GM19324 (cell line): ENCODE results near the gene ZNF385A.
A peak's percentile ranks its signal among the peaks of the same experiment; 100 is the strongest.

ENCODE experiments used
- ATAC-seq: cut with Tn5 transposase; IDR thresholded peaks from one replicate; pipeline ENCODE4 v1.9.1; 2021; ENCODE audit warnings: mild to moderate bottlenecking, moderate library complexity; ENCODE audit not compliant: unreplicated experiment, low FRiP score

The ZNF385A gene

DNA sequence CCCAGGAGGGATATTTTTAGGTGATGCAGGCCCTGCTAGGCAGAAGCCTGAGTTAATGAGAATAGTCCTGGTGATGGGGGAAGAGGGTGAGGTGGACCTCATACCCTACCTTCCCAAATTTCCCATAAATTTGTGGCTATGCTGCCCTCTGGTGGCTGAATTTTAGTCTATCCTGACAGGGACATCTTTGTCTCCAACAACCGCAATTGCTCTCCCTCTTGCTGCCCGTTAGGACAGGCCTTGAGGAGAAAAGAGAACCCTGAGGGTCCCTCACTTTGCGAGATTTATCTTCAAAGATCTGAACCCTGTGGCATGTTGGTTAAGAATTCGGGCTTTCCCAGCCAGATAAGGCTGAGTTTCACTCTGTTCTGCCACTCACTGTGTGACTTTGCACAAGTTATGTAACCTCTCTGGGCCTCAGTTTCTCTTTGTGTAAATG is 9.8 kb upstream of the ZNF385A start:
- no peak for ATAC-seq

DNA sequence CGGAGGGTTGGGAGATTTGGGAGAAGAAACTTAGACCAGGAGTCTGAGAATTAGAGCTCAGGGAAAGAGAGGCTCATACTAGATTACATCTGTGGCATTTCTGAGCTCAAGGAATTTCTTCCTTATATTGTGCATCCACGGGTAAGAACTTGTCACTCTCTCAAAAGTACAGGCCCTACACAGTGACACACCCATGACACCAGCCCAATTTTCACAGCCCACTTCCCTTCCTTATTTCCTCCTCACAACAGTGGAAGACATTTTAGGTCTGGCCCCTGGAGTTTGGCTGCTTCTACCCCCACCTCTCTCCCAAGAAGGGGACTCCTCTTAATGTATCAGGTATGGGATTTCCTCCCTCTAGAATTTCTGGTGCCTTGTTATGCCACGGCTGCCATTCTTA is 9.2 kb upstream of the ZNF385A start:
- no peak for ATAC-seq

DNA sequence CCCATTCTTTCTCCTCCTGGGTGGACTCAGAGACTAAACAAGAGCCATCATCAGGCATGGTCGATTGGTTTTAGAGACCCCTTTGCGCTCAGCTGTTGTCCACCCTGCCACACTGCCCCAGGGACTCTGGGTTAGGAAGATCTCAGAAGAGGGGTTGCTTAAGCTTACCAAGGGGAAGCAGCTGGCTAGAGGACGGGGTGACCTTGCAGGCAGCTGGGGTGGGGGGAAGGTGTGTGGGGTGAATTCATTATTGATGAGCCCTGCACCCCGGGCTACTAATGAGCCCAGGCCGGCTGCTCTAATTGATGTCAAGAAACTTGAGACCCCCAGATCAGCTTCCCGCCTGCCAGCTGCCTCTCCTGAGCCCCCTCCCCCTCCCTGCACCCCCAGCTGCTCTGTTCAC is 8.7 kb upstream of the ZNF385A start:
- no peak for ATAC-seq

DNA sequence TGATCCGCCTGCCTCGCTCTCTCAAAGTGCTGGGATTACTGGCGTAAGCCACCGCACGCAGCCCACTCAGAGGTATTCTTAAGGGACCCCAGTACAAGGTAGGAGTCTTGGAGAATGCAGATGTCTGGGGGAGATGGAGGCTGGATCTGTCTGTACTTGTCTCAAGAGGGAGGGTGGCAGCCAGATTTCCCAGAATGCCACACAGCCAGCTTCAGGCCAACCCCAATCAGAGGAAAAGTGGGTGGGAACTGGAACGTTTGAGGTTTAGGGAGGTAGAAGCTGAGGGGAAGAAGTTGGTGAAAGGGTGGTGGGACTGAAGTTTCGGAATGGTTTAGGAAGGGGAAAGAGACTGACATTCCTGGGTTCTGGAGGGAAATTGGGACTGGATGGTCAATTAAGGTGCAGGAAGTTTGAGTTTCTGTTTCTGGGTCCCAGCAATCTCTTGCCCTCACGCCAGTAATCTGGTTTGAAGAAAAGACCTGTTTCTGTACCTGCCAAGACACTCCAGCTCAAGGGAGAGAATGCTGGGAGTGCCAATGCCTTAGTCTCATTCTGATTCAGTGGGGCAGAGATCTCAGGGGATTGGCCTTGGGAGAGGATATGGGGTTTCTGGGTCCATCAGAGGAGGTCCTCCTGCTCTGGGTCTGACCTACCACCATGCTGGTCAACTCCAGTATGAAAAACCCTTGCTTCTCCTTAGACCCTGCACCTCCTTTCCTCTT is 8.1 kb upstream of the ZNF385A start:
- ATAC-seq = no peak

DNA sequence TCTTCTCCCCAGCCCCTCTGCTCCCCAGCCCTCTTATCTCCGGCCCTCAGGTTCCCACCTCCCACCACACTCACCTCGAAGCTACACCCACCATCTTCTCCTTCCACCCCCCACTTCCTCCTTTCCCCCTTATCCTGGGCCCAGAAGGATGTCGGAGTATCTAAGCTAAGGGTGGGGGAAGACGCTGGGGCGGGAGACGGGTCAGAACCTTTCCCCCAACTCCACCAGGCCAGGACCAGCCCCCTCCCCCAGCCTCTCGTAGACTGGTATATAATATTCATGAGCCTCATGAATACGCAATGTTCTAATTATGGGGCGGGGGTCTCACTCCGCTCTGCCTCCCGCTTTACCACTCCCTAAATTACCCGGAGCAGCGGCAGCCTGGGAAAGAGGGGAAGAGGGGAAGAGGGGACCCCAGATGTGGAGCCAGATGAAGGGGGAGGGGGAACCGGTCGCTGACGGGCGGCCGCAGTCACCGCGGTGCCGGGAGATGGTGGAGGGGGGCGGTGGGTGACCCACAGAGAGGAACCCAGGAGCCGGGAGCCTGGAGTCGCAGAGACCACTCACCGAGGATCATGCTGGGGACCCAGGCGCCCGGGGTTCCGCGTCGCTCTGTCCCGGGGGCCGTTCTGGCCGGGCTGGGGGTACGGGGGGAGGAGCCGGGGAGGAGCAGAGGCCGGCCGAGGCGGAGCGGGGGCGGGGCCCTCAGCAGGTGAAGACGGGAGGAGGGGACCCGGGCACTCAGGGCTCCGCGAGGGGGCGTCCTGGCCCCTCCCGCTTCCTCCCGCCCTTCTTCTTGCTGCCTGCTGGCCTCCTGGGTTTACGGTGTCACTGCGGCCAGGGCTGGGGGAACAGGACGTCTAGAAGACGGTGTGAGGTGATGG is 6.4 kb upstream of the ZNF385A start:
- ATAC-seq = peak; percentile 55

DNA sequence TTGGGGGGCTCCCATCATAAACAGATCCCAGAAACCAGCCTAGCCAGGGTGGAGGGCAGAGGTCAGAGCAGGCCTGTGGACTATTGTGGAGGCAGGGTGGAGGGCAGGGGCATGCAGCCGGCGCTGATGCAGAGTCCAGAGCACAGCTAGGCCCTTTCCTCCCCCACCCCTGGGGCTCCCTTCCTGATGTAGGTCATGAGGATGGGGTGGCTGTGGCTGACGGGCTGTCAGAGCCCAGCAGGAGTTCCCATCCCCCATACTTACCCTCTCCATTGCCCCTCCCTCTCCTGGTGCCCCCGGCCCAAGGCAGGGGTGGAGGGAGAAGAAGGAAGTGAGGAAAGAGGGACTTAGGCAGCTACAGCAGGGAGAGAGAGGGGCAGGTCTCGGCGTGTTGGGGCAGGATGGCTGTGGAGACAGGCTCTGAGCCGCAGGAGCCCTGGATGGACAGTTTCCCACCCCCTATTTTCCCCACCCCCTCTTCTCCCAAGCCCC is 5.7 kb upstream of the ZNF385A start:
- no peak for ATAC-seq

DNA sequence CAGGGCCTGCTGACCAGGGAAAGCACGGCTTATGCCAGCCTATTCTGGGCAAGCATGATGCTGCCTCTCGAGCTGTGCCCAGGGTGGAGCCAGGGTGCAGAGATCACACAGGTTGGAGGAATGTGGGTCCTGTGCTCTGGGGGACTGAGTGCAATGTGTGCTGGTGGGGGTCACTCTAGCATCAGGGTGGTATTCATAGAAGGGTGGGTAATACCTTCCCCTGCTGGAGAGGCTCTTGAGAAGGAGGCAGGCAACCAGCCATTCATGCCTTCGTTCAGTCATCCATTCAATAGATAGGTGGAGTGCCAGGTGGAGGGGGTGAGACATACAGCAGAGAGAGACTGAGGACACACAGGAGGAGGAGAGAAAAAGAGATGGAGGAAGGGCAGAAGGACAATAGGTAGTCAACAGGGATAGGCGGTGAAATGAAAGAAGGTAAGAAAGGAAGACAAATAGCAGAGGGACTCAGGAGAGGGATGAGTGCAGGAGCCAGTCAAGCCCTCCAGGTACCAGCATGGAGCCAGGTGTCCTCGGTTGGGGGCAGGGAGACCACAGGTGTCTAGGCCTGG is 5.2 kb upstream of the ZNF385A start:
- ATAC-seq = no peak

DNA sequence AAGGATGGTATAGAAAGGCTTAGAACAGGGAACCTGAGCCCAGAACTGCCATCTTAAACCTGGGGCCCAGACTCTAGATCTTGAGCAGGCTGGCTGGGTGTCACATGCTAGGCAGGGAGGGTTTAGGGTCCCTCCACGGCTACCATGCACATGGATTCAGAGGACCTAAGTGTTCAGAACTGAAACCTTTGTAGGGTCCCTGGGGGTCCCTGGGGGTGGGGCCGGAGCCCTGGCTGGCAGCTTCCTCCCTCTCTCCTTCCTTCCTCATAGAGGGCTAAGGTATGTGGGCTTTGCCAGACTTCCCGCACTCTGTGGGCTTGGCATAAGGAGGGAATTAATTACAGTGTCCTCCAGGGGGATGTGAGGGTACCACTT is 4.6 kb upstream of the ZNF385A start:
- ATAC-seq = no peak

DNA sequence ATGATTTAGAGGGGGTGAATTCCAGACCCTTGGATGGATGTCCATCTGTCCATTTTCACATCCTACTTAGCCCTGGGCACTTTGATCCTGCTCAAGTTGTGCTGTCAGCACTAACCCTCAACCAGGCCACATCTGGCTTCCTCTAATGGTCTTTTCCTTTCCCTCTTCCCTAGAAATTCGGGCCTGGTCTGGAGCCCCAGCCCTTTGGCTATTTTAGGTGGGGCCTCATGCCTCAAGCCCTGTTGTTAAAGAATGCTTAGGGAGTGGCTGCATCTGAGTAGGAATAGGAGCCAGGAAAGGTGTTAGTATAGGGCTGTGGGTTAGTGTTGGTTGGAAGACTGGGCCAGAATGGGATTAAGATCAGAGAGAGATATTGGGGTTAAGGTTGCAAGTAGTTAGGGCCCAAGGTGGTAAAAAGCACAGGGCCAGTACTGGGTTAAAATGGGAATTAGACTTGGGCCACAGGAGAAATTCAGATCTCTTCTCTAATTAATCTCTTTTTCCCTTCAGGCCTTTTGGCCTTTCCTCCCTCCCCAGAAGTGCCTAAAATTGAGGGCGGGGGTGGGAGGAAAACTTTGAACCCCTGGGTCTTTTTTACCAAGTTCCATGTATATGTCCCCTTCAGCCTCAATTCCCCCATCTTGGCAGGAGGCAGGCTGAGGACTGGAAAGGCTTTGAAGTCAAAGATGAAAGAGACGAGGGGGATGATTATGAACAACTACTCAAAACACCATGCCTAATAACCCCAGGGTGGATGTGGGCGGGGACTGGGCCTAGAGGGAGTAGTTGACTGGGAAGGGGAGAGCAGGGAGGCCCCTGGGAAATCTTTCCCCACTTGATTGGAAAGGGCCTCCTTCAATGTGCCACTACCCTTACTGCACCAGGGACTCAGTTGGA is 4.0 kb upstream of the ZNF385A start:
- no peak for ATAC-seq

DNA sequence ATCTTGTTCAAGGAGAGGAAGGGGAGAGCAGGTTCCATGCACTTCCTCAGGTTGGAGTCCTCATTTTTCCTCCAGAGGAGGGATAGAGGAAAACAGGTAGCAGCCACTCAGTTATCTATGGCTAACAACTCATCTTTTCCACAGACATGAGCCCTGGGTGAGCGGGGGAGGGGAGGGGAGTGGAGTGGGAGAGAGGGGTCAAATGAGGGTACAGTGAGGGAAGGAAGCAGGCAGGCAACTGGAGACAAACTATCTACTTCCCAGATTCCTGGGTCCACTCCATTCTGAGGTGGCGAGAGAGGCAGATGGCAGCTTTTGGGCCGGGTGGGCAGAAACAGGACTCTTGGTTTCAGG is 2.6 kb upstream of the ZNF385A start:
- ATAC-seq = no peak

DNA sequence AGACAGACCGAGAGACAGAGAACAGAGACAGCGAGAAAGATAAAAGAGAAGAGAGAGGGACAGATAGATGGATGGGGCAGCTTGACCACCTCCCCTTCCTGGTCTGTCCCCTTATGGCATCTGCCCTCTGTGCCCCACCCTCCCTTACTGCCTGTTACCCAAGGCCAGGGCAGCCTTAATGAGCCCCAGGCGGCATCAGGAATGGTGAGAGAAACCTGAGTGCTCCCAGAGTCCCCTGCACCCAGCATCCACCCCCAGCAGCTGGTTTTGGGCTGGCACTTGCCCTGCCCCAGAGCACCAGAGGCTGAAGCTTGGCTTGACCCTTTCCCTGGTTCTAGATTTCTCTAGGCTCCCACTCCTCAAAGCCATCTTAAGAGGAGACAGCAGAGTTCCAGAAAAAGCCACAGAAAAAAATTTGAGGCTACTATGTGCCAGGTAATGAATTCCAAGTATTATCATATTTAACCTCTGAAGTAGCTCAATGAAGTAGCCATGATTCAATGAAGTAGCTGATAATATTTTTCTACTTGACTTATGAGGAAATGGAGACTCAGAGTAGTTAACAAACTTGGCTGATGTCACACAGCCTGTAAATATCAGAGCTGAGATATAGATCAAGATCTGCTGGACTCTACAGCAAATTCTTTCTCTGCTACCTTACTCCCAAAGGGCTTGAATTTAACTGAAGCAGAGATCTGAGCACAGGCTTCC is 2.0 kb upstream of the ZNF385A start:
- ATAC-seq = no peak

DNA sequence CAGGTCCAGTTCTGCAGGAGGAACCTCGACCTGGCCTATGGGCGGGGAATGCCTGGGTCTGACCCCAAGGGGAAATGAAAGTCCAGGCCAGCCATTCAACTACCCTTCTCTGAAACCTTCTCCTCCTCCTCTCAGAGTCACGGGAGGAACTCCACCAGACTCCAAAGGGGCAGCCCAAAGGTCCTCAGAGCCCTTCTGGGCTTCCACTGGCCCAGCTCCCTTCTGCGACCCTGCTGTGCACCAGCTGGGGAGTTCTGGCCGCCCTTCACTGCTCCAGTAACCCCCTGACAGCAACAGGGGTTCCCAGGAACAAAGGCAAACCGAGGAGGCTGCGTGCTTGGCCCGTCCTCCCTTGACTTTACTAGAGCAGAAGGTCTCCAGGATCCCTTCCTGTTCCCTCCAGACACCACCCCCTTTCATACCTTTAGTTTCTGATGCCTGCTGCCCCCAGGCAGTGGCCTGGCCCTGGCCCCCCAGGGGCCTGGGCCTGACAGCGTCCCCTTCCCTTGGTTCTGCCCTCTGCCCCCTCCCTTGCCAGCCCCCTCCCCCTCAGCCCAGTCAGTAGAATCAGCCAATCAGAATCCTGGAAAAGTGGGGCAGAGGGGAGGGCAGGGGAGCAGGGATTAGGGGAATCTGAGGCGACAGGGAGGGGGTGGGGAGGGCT is 850 bp upstream of the ZNF385A start:
- ATAC-seq = no peak

DNA sequence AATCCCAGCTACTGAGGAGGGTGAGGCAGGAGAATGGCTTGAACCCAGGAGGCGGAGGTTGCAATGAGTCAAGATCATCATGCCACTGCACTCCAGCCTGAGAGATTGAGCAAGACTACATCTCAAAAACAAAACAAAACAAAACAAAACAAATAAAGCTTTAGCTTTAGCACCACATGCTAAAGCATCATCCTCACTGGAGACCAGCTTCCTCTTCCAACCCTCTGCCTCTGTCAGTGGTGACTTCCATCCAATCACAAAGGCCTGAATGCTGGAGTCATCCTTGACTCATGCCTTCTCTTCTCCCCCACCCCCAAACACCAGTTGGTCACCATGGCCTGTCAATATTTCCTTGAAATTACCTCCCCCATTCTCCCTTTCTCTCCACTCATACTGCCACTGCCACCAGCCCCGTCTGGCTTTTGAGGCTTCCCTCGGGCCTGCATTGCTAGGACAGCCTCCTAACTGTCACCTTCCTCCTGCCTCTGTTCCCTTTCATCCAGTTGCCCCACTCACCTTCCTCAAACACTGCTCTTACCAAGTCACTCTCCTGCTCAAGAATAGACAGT is 1.4 kb downstream of the ZNF385A start:
- ATAC-seq = no peak

DNA sequence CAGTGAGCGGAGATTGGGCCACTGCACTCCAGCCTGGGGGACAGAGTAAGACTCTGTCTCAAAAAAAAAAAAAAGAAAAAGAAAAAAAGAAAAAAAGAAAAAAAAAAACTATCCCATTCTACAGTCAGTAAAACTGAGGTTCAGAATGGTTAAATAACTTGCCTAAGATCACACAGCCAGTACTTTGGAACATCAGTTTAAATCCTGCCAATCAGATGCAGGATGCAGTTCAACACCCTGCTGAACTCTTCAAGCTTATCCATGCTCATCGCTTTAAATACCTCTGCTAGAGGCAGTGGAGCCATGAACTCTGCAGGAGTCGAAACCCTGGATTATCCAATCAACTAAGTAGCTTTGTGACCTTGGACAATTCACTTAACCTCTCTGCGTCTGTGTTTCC is 3.4 kb downstream of the ZNF385A start:
- ATAC-seq = no peak

DNA sequence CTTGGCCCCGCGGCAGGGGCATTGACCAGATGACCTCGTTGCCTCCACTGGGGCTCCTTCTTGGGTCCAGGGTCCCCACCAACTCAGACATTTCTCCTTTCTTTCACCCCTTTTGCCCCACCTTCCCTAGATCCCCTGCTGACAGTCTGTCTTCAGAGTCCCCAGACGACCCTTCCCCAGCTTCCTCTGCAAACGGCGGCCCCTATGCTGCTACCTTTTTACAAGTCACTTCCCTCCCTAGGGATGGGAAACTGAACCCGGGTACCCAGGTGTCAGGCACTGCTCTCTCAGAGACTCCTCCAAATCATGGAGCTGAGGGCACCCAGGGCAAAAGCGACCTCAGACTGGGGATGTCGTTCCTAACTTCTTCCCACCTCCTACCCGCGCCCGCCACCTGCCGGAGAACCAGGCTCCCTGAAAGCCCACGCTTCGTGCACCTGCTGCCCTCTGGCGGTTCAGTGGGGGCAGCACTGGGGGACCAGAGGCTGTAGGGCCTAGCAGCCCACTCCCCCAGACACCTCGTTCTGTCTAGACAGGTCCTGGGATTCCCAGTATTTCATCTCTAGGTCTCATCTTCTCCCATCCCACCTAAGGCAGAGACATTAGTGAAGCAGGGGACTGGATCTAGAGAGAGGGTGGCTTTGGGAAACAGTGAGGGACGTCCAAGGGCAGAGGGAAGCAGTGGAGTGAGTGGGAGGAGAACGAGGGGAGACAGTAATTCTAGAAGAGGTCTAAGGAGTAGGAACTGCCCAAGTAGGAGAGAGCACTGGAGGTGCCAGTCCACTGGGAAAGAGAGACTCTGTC is 4.9 kb downstream of the ZNF385A start:
- ATAC-seq = peak; percentile 72

DNA sequence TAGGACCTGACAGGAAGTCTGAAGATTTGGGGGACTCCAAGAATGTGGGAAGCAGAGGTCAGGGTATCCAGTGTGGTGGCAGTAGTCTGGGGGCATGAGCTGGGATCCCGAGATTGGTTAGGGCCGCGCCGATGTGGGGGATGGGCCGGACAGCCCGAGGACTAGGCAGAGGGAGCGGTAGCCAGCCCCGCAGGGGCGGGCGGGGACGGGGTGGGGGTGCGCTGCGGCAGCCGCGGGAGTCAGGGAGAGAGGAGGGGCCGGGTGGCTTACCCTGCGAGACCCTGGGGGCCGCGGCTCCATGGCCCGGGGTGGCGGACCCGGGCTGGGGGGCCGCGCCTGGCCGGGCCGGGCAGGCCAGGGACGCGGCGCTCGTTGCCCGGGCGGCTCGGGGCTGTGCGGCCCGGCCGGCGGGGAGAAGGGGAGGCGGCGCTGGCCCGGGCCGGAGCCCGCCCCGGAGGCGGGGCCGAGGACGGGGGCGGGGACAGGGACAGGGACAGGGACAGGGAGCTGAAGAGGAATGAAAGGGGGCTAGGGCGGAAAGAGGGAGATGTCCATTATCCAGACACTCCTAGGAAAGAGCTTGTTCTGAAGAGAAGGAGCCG is 5.6 kb downstream of the ZNF385A start:
- peak; percentile 51 for ATAC-seq

DNA sequence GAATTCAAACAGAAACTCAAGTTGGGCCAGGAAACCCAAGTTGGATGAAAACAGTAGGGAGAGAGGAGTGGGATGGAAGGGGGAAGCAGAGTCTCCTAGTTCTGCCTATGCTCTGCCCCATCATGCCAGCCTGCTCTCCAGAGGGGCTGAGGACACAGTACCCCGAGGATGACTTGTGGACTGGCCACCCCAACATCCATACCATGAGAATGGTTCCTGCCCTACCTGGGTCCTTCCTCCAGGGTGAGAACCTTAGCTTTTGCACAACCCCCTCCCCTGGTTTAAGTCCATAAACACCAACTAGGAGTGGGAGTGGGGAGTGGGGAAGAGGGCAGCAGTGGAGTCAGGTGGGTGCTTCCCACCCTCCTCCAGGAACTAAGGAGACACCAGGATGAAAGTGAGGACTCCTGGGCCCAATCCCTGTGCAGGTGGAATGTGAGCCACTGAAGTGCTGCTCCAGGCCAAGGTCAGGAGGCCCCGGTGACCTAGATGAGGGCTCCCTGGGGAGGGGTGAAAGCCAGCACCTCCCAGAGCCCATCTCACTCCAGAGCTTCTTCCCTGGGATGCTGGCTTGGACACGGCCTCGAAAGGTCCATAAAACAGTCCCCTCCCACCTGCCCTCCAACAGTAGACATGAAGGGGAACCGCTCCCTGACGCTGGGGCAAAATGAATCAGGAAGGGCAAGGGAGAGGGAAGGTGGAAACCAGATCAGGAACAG is 6.6 kb downstream of the ZNF385A start:
- ATAC-seq = no peak
